GM19193 (cell line): ENCODE measurements around the gene GALNT5.

Experiments
- POLR2A ChIP-seq: IDR thresholded peaks from 4 replicates; pipeline ENCODE4 v1.6.1; 2011; ENCODE audit not compliant: insufficient read depth, insufficient read length; ENCODE audit errors: extremely low read depth

Gene GALNT5

DNA sequence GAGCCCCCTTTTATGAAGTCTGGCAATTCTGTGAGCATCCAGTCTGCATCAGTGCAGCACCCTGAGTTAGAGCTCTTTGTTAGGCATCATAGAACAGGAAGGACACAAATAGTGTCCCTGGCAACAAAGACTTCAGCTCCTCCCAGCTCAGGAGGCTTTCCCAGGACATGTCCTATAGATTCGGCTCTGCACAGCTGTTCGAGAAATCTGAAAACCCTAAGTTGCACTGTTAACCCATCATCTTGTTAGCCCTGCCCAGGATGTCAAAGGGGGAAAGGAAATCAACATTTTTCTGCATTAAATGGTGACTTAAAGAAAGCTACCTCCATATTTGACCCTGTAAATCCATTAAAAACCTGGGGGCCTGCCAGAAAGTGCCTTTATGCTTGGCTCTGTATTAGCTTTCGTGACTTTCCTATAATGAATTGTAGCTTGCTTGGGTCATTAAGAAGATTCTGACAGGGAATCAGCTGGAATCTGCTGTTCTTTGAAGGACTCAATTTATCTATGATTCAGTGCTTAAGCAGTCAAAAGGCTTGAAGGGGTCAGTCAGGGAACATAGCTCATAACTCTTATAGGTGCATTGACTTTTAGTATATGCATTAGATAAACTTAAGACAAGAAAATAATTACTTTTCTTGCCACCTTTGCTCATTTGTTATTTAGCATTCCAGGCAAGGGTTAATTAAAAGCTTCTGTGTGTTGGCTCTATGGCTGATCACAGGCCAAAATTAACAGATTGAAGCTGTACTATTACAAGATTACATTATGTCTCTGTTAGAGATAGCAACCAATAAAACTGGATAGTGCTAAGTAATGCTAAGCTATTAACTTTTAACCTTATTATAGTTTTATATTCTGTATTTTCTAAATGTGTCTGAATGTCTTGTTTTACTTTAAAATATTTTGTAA, 47.6 kb downstream of the GALNT5 start:
- no peak for TF ChIP-seq POLR2A

DNA sequence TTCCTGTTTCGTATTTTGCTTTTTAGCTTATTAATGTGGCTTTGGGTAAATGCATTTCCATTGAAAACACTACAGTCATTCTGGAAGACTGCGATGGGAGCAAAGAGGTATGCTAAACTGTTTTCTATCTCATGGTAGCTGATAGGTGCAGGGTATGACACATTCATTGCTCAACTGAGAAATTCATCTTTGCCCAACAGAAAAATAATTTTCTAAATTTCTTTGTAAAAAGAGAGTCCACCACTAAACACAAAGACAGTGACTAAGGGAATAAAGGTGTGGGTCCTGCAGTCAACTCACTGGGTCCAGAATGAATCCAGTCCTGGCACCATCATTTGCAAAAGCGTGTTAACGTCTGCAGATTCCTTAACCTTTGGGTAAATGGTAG, 48.2 kb downstream of the GALNT5 start:
- no peak for TF ChIP-seq POLR2A

DNA sequence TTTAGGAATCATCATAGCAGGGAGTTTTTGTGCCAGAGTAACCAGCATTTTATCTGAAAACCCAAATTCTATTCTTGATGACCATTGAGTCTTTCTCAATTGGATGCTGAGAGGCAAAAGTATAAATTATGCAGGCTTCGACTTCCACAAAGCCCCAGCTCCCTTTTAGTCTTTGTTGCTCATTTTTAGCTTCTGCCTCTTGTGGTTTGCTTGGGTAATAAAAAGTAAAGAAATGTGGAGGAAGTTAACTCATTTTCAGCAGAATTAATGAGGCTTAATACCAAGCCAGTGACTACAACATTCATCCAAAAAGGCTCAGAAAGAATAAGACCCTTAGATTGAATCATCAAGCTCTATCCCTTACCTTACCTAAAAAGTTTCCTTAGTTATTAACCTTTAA, 49.5 kb downstream of the GALNT5 start:
- TF ChIP-seq POLR2A = no peak

DNA sequence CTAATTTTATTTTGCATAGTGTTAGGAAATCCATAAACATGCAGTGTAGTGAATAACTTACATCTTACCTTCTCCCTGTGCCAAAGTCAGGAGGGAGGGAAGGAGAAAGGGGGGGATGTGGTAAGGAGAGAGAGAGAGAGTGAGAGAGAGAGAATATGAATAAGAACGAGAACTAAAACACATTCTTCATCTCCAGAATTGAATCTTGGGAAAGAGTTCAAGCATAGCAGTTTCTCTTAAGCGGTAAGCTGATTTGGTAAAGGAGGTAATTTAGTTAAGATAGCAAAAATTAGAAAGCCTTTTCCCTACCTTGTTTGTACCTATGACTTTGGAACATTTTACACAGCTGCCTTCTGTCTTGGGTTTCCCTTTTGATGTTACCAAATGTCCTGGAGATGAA, 52.4 kb downstream of the GALNT5 start:
- no peak for TF ChIP-seq POLR2A

DNA sequence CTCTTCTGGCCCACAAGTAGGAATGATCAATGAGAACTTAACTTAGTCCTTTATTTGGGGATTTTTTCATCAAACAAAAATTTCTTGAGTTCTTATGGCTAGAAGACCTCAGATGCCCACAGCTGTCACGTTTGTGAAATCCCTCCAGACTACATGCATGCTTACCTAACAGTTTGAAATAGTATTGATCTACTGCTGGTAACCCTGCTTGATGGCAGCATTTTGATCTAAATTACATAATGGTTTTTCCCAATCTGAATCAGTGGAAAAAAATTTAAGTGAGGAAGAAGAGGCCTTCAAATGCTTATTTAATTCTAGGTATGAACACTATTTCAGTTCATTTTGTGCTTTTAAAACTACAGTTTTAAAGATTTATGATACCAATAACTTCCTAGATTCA, 54.2 kb downstream of the GALNT5 start:
- TF ChIP-seq POLR2A = no peak

DNA sequence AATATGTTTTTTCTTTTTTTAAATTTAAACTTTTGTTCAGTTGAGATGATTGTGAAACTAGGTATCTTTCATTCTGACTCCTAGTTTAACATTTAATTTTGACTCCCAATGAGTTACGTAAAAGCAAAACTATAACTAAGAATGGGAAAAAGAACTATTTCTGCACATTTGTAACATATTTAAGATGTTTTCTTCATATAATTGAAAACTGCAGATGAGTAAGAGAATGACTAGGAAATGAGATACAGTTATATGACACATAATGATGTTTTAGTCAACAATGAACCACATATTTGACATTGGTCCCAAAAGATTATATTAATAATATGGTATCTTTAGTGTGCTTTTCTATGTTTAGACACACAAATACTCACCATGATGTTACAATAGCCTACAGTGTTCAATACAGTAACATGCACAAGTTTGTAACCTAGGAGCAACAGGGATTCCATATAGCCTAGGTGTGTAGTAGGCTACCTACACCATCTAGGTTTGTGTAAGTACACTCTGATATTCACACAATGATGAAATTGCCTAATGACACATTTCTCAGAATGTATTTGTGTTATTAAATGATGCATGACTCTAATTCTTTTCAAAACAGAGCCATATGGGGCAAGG, 55.5 kb downstream of the GALNT5 start:
- no peak for TF ChIP-seq POLR2A

DNA sequence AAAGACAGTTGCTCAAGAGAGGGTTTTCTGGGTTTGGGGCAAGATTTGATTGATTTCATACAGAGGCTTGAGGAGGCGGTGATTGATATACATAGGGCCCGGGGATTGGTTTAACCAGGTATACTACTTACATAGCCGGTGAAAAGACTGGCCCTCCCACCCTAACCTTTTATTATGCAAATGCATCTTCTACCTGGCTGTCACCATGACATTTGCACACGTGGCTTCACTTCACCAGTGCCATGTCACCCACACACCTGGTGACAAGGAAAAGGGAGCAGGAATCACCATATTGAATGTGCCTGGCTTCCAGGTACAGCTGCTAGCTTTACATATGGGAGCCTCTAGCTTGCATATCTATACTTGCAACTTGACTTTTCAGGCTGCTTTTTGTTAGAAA, 58.4 kb downstream of the GALNT5 start:
- no peak for TF ChIP-seq POLR2A

DNA sequence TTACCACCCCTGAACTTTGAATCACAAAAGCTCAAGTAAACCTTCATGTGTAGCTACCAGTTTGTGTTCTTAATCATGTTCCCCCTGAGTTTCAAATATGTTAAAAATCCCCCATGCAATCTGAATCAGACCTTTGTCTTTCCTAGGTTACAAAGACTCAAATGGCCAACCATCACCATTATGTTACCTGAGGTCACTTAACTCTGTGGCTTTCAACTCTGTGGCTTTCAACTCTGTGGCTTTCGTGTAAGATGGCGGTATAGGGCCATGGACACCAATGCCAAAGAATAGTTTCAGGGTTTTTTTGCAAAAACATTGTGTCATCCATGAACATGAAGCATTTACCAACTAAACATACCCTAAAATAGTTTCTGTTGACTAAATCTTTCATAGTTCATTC, 61.4 kb downstream of the GALNT5 start:
- no peak for TF ChIP-seq POLR2A

DNA sequence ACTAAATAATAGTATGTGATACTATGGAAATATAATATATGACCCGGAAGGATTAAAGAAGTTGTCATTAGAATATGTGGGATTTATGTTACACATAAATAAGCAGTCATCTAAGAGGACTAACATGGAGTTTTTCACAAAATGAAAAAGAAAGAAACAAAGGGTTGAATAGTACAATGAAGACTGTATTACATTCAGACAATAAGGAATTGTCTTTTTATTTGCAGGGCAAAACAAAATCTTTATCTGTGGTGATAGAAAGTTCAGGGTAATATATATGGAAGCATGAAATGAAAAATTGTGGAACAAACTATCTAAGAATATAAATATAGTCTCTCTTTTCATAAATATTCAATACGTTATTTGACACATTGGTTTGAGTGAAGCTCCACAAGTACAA, 62.3 kb downstream of the GALNT5 start:
- no peak for TF ChIP-seq POLR2A

DNA sequence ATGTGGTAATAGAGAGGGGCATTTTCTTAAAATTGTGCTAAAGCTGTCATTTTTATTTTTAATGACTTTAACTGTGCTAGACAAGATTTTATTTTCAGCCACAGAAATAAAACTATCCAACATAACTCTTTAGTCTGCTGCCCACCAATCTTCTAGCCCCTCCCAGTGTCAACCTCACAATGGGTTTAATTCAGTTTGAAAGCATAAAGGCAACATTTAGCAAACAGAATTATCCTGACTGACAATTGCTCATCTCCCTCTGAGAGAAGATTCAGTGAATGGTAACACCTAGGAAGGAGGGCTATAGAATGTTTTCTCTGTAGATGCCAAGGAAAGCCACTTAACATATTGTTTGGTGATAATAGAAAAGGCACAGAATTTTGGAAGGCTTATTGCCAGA, 62.9 kb downstream of the GALNT5 start:
- no peak for TF ChIP-seq POLR2A

DNA sequence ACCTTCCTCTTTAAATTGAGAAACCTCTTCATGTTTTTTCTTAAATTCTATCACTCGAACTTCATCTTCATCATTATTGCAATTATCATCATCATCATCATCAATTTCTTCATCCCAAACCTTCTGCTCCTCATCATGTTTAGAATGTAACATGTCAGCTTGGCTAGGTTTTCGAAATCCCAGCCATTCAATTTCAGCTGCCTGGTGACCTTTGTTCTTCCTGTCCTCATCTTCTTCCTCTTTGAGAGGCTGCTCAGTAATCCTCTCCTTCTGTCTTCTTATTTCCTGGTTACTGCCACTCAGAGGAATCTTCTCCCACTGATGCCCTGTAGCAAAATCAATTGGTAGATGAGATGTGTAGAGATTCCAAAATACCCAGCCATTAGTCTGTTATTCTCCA, 64.0 kb downstream of the GALNT5 start:
- no peak for TF ChIP-seq POLR2A

DNA sequence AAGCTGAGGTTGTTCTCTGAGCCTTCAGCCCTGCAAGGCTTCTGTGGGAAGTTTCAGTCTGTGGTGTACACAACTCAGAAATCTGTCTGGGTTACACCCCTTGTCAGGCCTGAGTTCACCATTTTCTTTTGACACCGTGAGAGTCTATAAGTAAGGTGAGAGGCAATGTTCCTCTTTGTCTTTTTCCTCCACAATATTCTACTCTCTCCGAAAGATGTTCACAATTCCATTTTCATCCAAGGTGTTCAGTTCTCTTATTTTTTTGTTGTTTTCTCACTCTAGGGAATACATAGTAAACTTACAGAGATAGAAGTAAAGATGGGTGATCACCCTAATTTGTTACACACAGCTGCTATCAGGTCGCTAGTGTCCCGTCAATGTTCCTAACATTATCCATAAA, 64.9 kb downstream of the GALNT5 start:
- no peak for TF ChIP-seq POLR2A

DNA sequence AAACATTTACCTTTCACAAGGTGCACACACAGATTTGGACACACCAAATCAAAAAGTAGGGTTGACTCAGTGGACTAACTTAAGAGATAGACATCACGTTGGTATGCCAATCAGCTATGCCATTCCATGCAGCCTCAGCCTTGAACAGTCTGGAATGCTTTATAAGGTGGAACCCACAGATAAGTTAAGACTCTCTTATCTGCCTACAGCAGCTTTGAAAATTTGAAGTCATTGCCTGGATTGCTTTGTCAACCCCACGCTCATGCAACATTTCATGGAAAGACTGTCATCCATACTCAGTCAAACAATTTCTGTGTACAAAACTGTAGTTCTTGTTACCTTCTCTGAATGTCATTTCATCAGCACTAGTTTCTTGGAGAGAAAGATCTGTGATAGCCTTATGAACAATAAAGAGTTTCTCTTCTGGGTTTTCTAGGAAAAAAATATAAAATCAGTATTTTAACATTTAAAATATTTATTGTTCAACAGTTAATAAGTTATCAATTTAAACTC, 66.9 kb downstream of the GALNT5 start:
- TF ChIP-seq POLR2A = no peak

DNA sequence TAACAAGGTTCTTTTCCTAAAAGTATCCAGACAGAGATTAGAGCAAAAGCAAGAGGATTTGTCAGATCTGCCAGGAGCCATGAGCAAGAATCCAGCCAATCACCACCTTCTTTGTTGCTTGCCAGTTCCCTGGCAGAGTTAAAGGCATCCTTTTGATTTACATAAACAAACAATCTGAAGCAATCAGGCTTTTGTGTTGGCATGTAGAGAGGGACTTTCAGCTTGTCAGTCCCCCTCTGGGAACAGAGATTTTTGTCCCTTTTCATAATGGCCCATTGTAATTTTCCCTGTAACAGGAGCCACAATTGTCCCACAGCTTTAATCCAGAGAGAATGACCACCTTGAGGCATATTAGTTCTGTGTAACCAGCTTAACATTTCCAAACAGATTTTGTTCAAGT, 68.3 kb downstream of the GALNT5 start, which contains the start of gene ERMN:
Gene ERMN, minus strand, starts transcription at position 39 of the 400 bp plus-strand sequence. CDS start 182 bp downstream, outside the sequence.
- no peak for TF ChIP-seq POLR2A

DNA sequence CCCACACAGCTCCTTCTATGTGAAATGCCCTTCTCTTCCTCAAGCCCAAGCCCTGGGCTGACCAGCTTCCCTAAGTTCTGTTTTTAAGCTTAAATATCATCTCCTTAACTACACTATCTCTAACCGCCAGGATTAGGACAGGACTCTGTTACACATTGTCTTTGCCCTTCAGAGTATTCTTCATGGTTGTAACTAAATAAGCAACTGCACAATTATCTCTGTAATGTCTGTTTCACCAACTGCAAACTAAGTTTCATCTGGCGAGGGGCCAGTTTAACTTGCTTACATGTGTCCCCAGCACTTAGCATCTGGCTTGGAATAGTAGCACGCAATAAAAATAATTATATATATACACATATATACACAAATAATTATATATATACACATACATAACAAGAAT, 69.2 kb downstream of the GALNT5 start:
- no peak for TF ChIP-seq POLR2A

DNA sequence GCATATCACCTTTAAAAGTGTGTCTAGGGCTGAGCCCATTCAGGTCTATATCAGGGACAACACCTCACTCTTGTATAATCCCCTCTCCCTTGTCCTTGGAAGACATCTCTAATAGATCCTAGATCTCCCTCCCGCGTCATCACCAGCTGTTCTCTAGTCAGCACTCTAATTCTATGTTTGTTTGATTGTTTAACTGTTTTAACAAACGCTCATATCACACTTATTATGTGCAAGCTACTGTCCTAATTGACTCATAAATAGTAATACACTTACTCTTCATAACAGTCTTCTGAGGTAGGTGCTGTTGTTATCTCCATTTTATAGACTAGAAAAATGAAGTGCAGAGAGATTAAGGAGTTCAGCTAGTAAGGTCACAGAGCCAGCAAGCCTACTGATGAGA, 69.7 kb downstream of the GALNT5 start:
- TF ChIP-seq POLR2A = no peak

DNA sequence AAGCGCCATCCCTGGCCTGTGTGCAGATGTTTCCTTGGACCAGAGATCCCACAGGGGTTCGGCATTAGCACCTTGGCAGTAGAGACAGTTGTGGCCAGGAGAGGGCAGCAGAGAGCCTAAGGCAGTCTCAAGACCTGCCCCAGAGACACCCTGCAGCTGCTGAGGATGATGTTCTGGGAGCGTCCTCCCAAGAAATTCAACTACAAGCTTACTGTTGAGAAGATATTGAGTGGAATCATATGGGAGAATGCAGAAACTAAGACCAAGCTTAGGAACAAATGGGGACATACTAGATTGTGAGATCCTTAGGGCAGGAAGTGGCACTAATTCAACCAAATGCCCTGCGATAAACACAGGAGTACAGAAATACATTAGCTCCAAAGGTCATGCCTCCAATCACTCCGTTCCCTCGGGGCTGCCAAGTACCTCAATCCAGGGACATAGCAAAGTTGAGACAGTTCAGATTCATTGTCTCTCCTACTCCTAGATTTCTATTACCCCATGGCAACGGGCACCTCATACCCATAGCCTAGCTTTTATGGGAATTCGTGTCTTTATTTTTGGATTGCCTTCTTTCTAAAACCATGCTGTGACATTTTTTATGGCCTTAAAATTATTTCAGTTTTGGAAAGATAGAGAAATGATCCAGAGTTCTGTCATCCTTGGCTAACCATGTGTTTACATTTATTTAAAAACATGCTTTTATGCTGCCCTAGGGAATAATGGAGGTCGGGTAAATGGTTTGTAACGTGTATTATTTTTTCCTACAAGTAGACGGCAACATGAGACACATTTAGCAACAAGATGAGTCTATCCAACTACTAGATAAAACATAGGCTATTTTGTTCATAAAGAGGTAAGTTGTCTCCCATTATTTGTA, 70.4 kb downstream of the GALNT5 start:
- no peak for TF ChIP-seq POLR2A
